SK-N-SH treated with all-trans-retinoic acid at 6 μM for 48 hours (cell line): Measurements from ENCODE around the gene FGGY.
"Not testable (repeated sequence)": the region's sequence is repeated elsewhere in the genome, so short reads cannot be mapped to it uniquely, and the experiment has no call there.

Experiments used
- ATAC-seq: fragments of 200-7000 bp; cut with Tn5 transposase; 3 replicates; pipeline ENCODE4 v1.9.1; 2020; ENCODE audit warnings: mild to moderate bottlenecking, moderate library complexity
- ARNTL ChIP-seq: fragments of 450-650 bp; formaldehyde crosslinking; IDR thresholded peaks from 2 replicates; pipeline ENCODE4 v1.5.0; 2020; ENCODE audit warnings: low read depth, mild to moderate bottlenecking, moderate library complexity, borderline replicate concordance
- BACH2 ChIP-seq: fragments of 250-450 bp; sonication (Bioruptor Pico); IDR thresholded peaks from 2 replicates; pipeline ENCODE4 v1.9.0; 2021; ENCODE audit warnings: mild to moderate bottlenecking, borderline replicate concordance
- CREB5 ChIP-seq: fragments of 250-450 bp; sonication (Bioruptor Pico); IDR thresholded peaks from 2 replicates; pipeline ENCODE4 v1.5.1; 2020; ENCODE audit warnings: low read depth, mild to moderate bottlenecking, moderate library complexity
- CSDC2 ChIP-seq: fragments of 250-450 bp; sonication (Bioruptor Pico); IDR thresholded peaks from 2 replicates; pipeline ENCODE4 v1.5.0; 2020; ENCODE audit warnings: mild to moderate bottlenecking, moderate library complexity
- ESRRG ChIP-seq: fragments of 250-450 bp; sonication (Bioruptor Pico); IDR thresholded peaks from 2 replicates; pipeline ENCODE4 v1.6.1; 2021; ENCODE audit warnings: mild to moderate bottlenecking
- GLIS3 ChIP-seq: fragments of 250-450 bp; sonication (Bioruptor Pico); IDR thresholded peaks from 2 replicates; pipeline ENCODE4 v1.5.0; 2020; ENCODE audit warnings: mild to moderate bottlenecking, moderate library complexity
- ISL1 ChIP-seq: fragments of 250-450 bp; sonication (Bioruptor Pico); IDR thresholded peaks from 2 replicates; pipeline ENCODE4 v2.1.2; 2022; ENCODE audit warnings: mild to moderate bottlenecking, moderate library complexity
- OSR1 ChIP-seq: fragments of 250-450 bp; sonication (Bioruptor Pico); IDR thresholded peaks from 2 replicates; pipeline ENCODE4 v1.8.0; 2022; ENCODE audit warnings: moderate library complexity, mild to moderate bottlenecking, inconsistent platforms
- PATZ1 ChIP-seq: fragments of 250-450 bp; sonication (Bioruptor Pico); IDR thresholded peaks from 2 replicates; pipeline ENCODE4 v1.8.0; 2020; ENCODE audit warnings: mild to moderate bottlenecking, moderate library complexity, borderline replicate concordance
- POU6F1 ChIP-seq: fragments of 250-450 bp; sonication (Bioruptor Pico); IDR thresholded peaks from 2 replicates; pipeline ENCODE4 v1.8.0; 2021; ENCODE audit warnings: low read depth, mild to moderate bottlenecking, moderate library complexity, borderline replicate concordance
- PPARA ChIP-seq: fragments of 250-450 bp; sonication (Bioruptor Pico); IDR thresholded peaks from 2 replicates; pipeline ENCODE4 v1.5.0; 2020; ENCODE audit warnings: mild to moderate bottlenecking, borderline replicate concordance
- RARB ChIP-seq: fragments of 250-450 bp; sonication (Bioruptor Pico); IDR thresholded peaks from 2 replicates; pipeline ENCODE4 v1.8.0; 2021; ENCODE audit warnings: mild to moderate bottlenecking, moderate library complexity
- SNAI2 ChIP-seq: fragments of 250-450 bp; sonication (Bioruptor Pico); IDR thresholded peaks from 2 replicates; pipeline ENCODE4 v1.5.0; 2020; ENCODE audit warnings: mild to moderate bottlenecking, moderate library complexity
- TCF4 ChIP-seq: fragments of 250-450 bp; sonication (Bioruptor Pico); IDR thresholded peaks from 2 replicates; pipeline ENCODE4 v1.8.0; 2021; ENCODE audit warnings: mild to moderate bottlenecking, moderate library complexity, borderline replicate concordance
- TOX ChIP-seq: fragments of 250-450 bp; sonication (Bioruptor Pico); IDR thresholded peaks from 2 replicates; pipeline ENCODE4 v1.8.0; 2021; ENCODE audit warnings: mild to moderate bottlenecking, moderate library complexity, borderline replicate concordance
- TSHZ2 ChIP-seq: fragments of 250-450 bp; sonication (Bioruptor Pico); IDR thresholded peaks from 2 replicates; pipeline ENCODE4 v1.5.0; 2020; ENCODE audit warnings: mild to moderate bottlenecking, moderate library complexity
- ZC3H10 ChIP-seq: fragments of 250-450 bp; sonication (Bioruptor Pico); IDR thresholded peaks from 2 replicates; pipeline ENCODE4 v1.5.1; 2021; ENCODE audit warnings: mild to moderate bottlenecking, moderate library complexity
- ZFP3 ChIP-seq: fragments of 250-450 bp; sonication (Bioruptor Pico); IDR thresholded peaks from 2 replicates; pipeline ENCODE4 v1.5.0; 2020; ENCODE audit warnings: mild to moderate bottlenecking, moderate library complexity
- ZNF565 ChIP-seq: fragments of 450-650 bp; formaldehyde crosslinking; conservative IDR thresholded peaks from 2 replicates; pipeline ENCODE4 v1.5.0; 2020; ENCODE audit warnings: low read depth, mild to moderate bottlenecking, moderate library complexity
- ZNF70 ChIP-seq: fragments of 450-650 bp; formaldehyde crosslinking; IDR thresholded peaks from 2 replicates; pipeline ENCODE4 v1.5.0; 2020; ENCODE audit warnings: mild to moderate bottlenecking, moderate library complexity
- ZNF8 ChIP-seq: fragments of 450-650 bp; formaldehyde crosslinking; IDR thresholded peaks from 2 replicates; pipeline ENCODE4 v1.5.0; 2020; ENCODE audit warnings: mild to moderate bottlenecking, moderate library complexity

Gene FGGY

GRCh38 chr1:59605761-59606160 lies 308.9 kb downstream of the FGGY start (continued):
- TF ChIP-seq POU6F1 (CRISPR knock-in tag): no peak
- TF ChIP-seq TOX (CRISPR knock-in tag): no peak
- TF ChIP-seq, all 23 proteins: peak for 0

GRCh38 chr1:59609245-59609644 lies 312.4 kb downstream of the FGGY start:
- no peak for ATAC-seq
- TF ChIP-seq ARNTL (no peak), BACH2 (no peak), PPARA (CRISPR knock-in tag) (no peak), POU6F1 (CRISPR knock-in tag) (no peak), TOX (CRISPR knock-in tag) (no peak), CREB5 (no peak), ZNF8 (CRISPR knock-in tag) (no peak), RARB (CRISPR knock-in tag) (no peak), ZFP3 (CRISPR knock-in tag) (no peak), GLIS3 (CRISPR knock-in tag) (no peak), ZC3H10 (no peak), CSDC2 (CRISPR knock-in tag) (no peak), PATZ1 (CRISPR knock-in tag) (no peak), ISL1 (CRISPR knock-in tag) (no peak), TCF4 (no peak)
- TF ChIP-seq, all 23 proteins: peak for 0

- ATAC-seq: not testable (repeated sequence)
Measured at GRCh38 chr1:59610499-59610898, 313.6 kb downstream of the FGGY start.

GRCh38 chr1:59617434-59617833 lies 320.5 kb downstream of the FGGY start:
- no peak for TF ChIP-seq ARNTL
- no peak for TF ChIP-seq ZNF8 (CRISPR knock-in tag)
- TF ChIP-seq ZC3H10: no peak

GRCh38 chr1:59619557-59619956 lies 322.7 kb downstream of the FGGY start:
- TF ChIP-seq SNAI2 (CRISPR knock-in tag) (no peak), TSHZ2 (no peak), BACH2 (no peak), POU6F1 (CRISPR knock-in tag) (no peak), CSDC2 (CRISPR knock-in tag) (no peak), OSR1 (no peak), PPARA (CRISPR knock-in tag) (no peak), ESRRG (CRISPR knock-in tag) (no peak), ISL1 (CRISPR knock-in tag) (no peak), ARNTL (no peak), ZNF565 (no peak), ZNF70 (no peak)
- TF ChIP-seq, all 23 proteins: peak for 0
- no peak for ATAC-seq

More at GRCh38 chr1:59617434-59617833, 320.5 kb downstream of the FGGY start:
- peak; percentile 41; the same call in 1 of the 3 replicates for ATAC-seq
